Liver (tissue), 3 donors: ENCODE data around the gene PRKAA1.

ENCODE experiments used
- CTCF ChIP-seq: fragments of 150-350 bp; IDR thresholded peaks from 2 replicates; pipeline ENCODE4 v1.5.1; 2017; ENCODE audit warnings: improper control_type of control experiment, low read depth, low read length; ENCODE audit not compliant: missing input control
- FOXA1 ChIP-seq: IDR thresholded peaks from 2 replicates; pipeline ENCODE4 v1.6.1; 2016; ENCODE audit warnings: antibody characterized with exemption
- HNF4G ChIP-seq: IDR thresholded peaks from 2 replicates; pipeline ENCODE4 v1.6.1; 2016; ENCODE audit warnings: antibody characterized with exemption
- MAX ChIP-seq: IDR thresholded peaks from 2 replicates; pipeline ENCODE4 v1.6.1; 2016; ENCODE audit warnings: antibody characterized with exemption
- YY1 ChIP-seq: IDR thresholded peaks from 2 replicates; pipeline ENCODE4 v1.6.1; 2016; ENCODE audit warnings: antibody characterized with exemption, mild to moderate bottlenecking
- ZBTB33 ChIP-seq: IDR thresholded peaks from 2 replicates; pipeline ENCODE4 v1.6.1; 2016; ENCODE audit warnings: antibody characterized with exemption
- donor health status: healthy.
- donor health status: healthy.

DNA sequence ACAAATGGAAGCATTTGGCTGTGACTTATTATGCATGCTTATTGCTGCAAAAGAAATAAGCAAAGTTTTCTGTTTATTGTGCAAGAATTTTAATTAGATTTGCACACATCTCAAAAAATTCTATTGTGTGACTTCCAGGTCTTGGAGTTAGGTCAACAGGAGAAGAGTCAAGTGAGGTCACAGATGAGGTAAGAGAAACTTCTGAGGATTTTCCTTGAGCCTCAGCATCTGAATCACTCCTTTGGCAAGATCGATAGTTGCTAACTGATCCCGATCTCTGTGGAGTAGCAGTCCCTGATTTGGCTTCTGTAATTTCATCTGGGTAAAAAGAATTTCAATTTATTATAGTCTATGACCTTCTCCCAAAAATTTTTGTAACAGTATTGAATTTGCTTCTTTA, 35.5 kb downstream of the PRKAA1 start:
- TF ChIP-seq CTCF, result no peak
- no peak for TF ChIP-seq ZBTB33
- no peak for TF ChIP-seq HNF4G
- TF ChIP-seq YY1, result no peak
- no peak for TF ChIP-seq MAX
- no peak for TF ChIP-seq FOXA1
